Inflammatory macrophage treated with lipopolysaccharide for 1 hour (primary cell): Measurements from ENCODE around the gene U2AF1L4.
A peak's percentile ranks its signal among the peaks of the same experiment; 100 is the strongest.
"Not testable (repeated sequence)": the region's sequence is repeated elsewhere in the genome, so short reads cannot be mapped to it uniquely, and the experiment has no call there.

Experiments
- DNase-seq, 2 donors: peaks; one replicate each; pipeline ENCODE4 v3.0.0-alpha.2; 2020 to 2022

Gene U2AF1L4

DNA sequence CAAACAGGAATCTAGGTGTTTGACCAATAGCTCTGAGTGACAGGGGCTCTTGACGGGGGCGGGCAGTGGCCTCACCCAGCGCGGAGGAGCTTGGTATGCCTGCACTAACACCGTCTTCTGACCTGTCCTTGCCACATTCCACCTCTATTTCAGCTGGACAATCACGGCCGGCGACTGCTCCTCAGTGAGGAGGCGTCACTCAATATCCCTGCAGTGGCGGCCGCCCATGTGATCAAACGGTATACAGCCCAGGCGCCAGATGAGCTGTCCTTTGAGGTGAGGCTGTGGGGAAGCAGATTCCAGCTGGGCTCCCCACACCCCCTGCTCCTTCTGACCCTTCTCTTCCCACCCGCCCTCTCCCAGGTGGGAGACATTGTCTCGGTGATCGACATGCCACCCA lies 34.8 kb upstream of the U2AF1L4 start:
- DNase-seq, result no peak

GRCh38 chr19:35779033-35779432 lies 33.8 kb upstream of the U2AF1L4 start:
- DNase-seq, result no peak

- DNase-seq, result no peak
Measured at GRCh38 chr19:35777961-35778360, 32.7 kb upstream of the U2AF1L4 start.

DNA sequence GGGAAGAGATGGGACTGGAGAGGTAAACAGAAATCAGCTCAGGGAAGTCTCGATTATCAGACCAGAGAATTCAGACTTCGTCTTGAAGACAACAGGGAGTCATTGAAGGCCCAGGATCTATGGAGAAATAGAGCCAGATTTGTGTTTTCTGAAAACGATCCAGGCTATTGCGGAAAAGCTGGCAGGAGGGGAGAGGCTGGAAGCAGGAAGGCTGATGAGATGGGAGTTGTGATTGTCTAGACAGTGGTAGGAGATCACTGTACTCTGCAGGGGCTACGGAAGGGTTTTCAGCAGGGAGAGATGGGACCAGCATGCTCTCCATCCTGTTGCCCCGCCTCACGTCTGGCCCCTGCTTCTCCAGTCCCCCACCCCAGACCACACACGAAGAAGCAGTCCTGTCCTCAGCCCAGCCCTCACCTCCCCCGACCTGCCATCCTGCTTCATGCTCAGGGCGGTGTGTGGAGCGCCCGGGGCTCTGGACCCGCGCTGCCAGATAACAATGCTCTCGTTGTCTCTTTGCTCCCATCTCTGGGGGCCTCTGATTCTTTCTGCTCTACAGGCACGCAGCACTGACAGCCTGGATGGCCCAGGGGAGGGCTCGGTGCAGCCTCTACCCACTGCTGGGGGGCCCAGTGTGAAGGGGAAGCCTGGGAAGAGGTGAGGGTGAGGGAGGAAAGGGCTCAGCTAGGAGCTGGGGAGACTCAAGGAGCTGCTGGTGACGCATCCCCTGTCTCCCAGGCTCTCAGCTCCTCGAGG lies 32.0 kb upstream of the U2AF1L4 start:
- DNase-seq, result no peak

DNA sequence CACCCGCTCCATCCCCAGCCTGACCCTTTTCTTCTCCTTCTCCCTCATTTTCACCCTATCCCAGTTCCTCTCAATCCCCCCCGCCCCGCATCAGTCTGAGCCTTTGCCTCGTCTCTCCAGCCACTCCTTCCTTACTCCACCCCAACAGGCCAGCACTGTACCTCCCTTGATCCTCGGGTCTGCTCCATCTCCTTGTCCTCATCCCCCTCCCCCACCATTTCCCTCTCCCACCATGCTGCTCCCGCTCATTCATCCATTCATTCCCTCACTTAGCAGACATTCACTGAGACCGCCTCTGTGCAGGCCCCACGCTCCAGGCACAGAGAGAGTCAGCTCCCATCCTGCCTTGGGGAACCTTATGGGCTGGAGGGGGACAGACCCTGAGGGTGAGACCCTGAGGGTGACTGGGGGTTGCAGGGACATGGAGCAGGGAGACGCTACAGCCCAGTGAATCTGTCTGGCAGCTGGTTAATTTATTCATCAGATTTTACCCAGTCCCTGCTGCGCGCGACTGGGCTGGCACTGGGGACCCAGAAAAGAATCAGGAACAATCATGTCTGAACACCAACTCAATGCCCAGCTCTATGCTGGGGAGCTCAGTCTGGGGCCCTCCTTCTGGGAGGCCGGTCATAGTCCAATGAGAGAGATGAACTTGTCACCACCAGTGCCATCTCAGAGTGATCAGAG lies 31.0 kb upstream of the U2AF1L4 start:
- no peak for DNase-seq

- DNase-seq, result peak; percentile 98 to 100
Measured at GRCh38 chr19:35775298-35776101, 30.3 kb upstream of the U2AF1L4 start, which contains the start of gene ARHGAP33. ARHGAP33 (plus strand) TSS chr19:35775564; CDS start chr19:35775659, 95 bp downstream.

- no peak for DNase-seq
Measured at GRCh38 chr19:35775046-35775297, 29.8 kb upstream of the U2AF1L4 start.

GRCh38 chr19:35774274-35775045 lies 29.2 kb upstream of the U2AF1L4 start:
- no peak for DNase-seq

- peak; percentile 23 to 54 for DNase-seq
Measured at GRCh38 chr19:35773020-35773806, 28.0 kb upstream of the U2AF1L4 start.

DNA sequence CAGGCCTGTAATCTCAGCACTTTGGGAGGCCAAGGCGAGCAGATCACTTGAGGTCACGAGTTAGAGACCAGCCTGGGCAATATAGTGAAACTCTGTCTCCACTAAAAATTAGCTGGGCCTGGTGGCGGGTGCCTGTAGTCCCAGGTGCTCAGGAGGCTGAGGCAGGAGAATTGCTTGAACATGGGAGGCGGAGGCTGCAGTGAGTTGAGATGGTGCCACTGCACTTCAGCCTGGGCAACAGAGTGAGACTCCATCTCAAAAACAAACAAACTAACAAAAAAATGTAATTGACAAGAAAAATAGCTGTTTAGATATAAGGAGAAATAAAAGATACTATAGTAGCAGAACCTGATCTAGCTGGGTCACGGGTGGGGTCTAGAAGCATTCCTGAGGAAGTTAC lies 27.1 kb upstream of the U2AF1L4 start:
- DNase-seq, result not testable (repeated sequence)

DNA sequence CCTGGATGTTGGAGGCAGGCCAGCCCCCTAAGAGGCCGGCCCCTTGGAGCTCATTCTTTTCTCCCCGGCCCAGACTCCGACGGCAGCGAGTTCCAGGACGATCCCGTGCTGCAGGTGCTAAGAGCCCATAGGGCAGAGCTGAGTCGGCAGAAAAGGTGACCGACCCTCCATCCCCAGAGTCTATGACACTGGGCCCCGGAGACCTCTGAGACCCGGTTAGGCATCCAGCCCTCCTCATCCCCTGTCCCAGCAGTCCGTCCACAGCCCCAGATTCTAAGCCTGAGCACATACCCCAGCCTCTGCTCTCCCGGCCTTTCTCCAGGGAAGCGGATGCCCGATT lies 22.8 kb upstream of the U2AF1L4 start:
- DNase-seq, result no peak

DNA sequence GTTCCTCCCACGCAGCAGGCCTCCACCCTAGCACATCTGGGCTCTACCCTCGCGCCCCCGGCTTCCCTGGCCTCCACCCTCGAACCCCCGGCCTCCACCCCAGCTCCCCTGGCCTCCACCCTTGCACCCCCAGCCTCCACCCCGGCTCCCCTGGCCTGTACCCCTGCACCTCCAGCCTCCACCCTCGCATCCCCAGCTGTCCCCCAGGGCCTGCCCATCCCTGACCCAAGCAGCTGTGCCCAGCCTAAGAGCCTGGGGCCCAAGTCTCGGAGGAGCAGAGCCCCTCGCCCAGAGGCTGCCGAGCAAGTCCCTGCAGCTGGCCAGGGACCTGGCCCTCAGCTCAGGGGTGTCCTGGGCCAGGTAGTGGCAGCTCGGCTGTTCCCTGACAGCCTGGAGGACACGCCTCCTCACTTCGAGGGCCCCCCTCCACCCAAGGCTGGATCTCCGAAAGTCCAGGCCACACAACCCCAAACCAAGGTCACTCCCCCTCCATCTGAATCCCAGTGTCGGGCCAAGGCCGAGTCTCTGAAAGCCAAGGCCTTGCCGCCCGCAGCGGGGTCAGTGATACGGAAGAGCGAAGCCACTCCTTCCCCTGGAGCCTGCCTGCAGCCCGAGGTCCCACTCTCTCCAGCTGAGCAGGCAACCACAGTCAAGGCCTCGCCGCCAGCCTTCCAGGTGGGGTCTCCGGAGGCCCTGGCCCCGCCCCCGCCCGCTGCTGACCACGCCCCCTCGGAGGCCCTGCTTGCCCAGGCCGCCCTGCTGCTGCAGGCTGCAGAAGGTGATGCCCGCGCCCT lies 22.3 kb upstream of the U2AF1L4 start:
- no peak for DNase-seq

GRCh38 chr19:35766571-35767104 lies 21.4 kb upstream of the U2AF1L4 start:
- DNase-seq, result no peak

DNA sequence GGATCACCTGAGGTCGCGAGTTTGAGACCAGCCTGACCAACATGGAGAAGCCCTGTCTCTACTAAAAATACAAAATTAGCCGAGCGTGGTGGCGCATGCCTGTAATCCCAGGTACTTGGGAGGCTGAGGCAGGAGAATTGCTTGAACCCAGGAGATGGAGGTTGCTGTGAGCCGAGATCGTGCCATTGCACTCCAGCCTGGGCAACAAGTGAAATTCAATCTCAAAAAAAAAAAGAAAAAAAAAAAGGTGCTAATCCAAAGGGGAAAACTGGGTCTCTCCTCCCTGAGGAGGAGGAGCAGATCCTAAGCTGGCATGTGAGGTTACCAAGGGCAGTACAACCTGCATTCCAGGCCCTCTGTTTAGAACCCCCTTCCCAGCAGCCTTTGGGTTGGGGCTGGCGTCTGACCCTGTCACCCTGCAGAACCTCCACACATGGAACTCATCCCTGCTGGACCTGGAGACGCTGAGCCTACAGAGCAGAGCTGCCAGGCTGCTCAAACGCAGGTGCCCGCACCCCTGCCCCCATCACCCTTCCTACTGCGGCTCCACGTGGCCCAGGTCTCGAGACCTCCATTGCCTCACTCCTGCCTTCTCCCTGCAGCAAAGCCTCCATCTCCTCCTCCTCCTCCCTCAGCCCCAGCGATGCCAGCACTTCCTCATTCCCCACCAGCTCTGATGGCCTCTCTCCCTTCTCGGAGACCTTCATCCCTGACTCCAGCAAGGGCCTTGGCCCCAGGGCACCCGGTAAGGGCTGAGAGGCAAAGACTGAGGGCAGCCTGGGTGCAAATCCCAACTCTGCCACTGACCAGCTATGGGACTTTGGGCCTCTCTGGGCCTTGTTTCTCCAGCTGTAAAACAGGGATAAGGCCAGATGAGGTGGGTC lies 19.5 kb upstream of the U2AF1L4 start:
- DNase-seq, result no peak

DNA sequence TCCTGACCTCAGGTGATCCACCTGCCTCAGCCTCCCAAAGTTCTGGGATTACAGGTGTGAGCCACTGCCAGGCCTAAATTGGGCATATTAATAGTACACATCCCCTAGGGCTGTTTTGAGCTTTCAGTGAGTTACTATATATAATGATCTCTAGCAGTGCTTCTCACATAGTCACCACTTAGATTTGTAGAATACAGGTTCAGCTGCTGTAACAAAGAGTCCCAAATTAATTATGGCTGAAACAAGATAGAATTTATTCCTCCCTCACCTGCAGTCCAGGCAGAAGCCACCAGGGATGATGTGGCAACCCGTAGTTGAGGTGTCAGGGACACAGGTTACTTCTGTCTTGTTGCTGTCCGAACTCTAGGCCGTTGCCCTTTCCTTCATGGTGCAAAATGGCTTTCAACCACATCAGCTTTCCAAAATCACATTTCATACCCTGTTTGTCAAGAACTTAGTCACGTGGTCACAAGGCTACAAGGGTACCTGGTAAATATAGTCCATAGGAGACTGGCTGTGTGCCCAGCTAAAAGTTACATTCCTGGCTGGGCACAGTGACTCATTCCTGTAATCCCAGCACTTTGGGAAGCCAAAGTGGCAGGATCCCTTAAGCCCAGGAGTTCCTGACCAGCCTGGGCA lies 15.6 kb upstream of the U2AF1L4 start:
- DNase-seq, result no peak

DNA sequence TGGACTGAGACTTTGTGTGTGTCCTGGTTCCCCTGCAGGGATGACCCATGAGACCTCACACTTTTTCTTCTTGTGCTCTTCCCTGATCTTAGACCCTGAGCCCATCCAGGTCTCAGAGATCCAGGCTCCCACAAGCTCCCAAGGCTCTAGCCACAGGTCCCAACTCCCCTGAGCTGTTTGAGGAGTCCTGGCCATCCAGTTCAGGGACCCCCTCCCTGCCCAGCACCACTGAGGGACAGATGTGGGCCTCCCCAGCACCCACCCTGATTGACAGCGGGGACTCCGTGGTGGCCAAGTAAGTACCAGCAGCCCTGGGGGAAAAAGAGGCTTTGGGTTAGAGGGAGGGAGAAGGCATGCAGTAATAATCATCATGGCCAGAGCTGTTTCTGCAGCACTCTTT lies 14.5 kb upstream of the U2AF1L4 start:
- DNase-seq, result no peak

DNA sequence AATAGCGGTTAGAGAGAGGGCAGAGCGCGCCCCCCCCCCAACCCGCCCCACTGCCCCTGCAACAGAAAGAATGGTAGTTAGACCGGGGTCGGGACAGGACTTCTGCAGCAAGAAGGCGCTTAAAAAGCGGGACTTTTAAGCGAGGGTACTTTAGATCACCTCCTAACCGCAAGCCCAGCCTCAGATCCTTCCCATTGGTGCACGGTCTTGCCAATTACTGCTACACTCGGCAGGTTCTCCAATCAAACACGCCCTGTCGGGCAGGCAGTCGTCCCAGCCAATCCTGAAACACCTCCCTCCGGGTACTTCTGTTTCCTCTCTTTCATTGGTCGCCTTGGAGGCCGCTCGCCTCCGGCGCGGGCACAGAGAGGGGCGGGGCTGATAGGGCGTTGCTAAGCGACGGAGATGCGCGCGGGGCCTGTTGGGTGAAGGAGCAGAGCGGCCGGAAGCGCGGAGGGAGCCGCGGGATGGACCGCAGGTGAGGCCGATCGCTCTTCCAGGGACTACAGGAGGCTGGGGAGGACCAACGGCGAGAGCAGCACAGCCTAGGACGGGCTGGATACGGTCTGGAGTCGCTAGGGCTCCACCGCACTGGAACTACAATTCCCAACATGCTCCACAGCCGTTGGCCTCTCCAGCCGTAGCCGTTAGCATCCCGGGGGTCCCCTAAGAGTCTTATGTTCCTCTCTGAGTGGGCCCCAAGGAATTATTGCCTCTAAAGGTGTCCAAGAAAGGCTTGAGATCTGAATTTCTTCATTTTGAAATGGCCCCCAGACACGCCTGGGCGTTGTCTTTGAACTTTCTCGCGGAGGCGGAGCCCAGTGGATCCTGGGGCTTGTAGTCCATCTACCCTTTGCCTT lies 12.8 kb upstream of the U2AF1L4 start, which contains the start of gene PROSER3:
Gene PROSER3, plus strand, starts transcription at position 428 of the 860 bp plus-strand sequence. Its CDS starts 40 bp downstream, at position 468.
- peak; percentile 99 for DNase-seq

DNA sequence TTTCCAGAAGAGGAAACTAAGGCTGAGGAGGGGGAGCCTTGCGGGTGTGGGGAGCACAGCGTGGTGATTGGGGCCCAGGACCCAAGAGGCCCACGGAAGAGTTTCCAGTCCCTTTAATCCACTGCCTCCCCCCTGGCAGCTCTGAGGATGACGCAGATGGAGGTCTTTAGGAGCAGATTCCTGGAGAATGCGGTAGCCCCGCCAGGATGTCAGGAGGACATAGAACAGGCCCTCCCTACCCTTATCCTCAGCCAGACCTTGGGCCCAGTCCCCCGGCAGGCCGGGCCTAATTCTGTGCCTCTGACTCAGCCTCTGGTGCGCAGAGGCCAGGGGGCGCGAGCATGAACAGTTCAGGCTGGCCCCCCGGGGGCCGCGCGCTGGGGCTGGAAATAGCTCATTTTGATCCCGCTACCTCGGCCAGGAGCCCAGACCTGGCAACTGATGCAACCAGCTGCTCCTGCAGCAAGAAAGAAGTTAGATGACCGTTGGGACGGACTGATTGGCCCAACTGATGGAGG lies 12.1 kb upstream of the U2AF1L4 start:
- DNase-seq, result no peak
